Measurements from ENCODE around the gene MIOS. TPM values are rescaled to one million over a fixed set of nuclear protein-coding genes. Genes with fewer than 3 reads are reported as not detected.
A peak's percentile ranks its signal among the peaks of the same experiment; 100 is the strongest.

The MIOS gene
- polyA plus RNA-seq, 1 experiment, result 11.8 TPM

- Histone ChIP-seq H3K27me3 (ENCODE audit: control insufficient read depth, insufficient read depth, low read length) (no peaks in the 10 kb centered on the region), H3K36me3 (ENCODE audit: control insufficient read depth, insufficient read depth, low read length) (no peaks in the 10 kb centered on the region), H3K4me3 (ENCODE audit: low read depth, low read length) (no peak overlapping the region)
- ChIA-PET CTCF (no interaction called here), POLR2A (no interaction called here)
- DNase-seq (ENCODE audit: low read depth), result no peak
- no peak for TF ChIP-seq CTCF (IDR thresholded peaks at IDR 0.05; ENCODE audit: insufficient read depth, low read depth, low read length)
Observed at GRCh38 chr7:7620644-7621210, 54.0 kb downstream of the MIOS start.

- no peak for TF ChIP-seq CTCF (IDR thresholded peaks at IDR 0.05; ENCODE audit: insufficient read depth, low read depth, low read length)
- H3K36me3 ChIP-seq (ENCODE audit: control insufficient read depth, insufficient read depth, low read length), result no peaks in the 10 kb centered on the region
- POLR2A ChIA-PET, result no interaction called here
- CTCF ChIA-PET, result no interaction called here
- DNase-seq (ENCODE audit: low read depth), result no peak
- no peaks in the 10 kb centered on the region for H3K27me3 ChIP-seq (ENCODE audit: control insufficient read depth, insufficient read depth, low read length)
- H3K4me3 ChIP-seq (ENCODE audit: low read depth, low read length), result no peak overlapping the region
Observed at GRCh38 chr7:7628476-7628875, 61.8 kb downstream of the MIOS start.

GRCh38 chr7:7630626-7631329 is 64.1 kb downstream of the MIOS start:
- Histone ChIP-seq H3K27me3 (ENCODE audit: control insufficient read depth, insufficient read depth, low read length) (no peaks in the 10 kb centered on the region), H3K4me3 (ENCODE audit: low read depth, low read length) (no peak overlapping the region), H3K36me3 (ENCODE audit: control insufficient read depth, insufficient read depth, low read length) (no peaks in the 10 kb centered on the region)
- DNase-seq (ENCODE audit: low read depth), result no peak
- ChIA-PET CTCF (no interaction called here), POLR2A (no interaction called here)
- no peak for TF ChIP-seq CTCF (IDR thresholded peaks at IDR 0.05; ENCODE audit: insufficient read depth, low read depth, low read length)

GRCh38 chr7:7639421-7639820 is 72.7 kb downstream of the MIOS start:
- H3K36me3 ChIP-seq (ENCODE audit: control insufficient read depth, insufficient read depth, low read length), result no peaks in the 10 kb centered on the region

GRCh38 chr7:7639847-7640220 is 73.2 kb downstream of the MIOS start:
- no peak for TF ChIP-seq CTCF (IDR thresholded peaks at IDR 0.05; ENCODE audit: insufficient read depth, low read depth, low read length)
- Histone ChIP-seq H3K27me3 (ENCODE audit: control insufficient read depth, insufficient read depth, low read length) (no peaks in the 10 kb centered on the region), H3K36me3 (ENCODE audit: control insufficient read depth, insufficient read depth, low read length) (no peaks in the 10 kb centered on the region), H3K4me3 (ENCODE audit: low read depth, low read length) (peak overlapping the region; percentile 55)
- CTCF ChIA-PET, result no interaction called here
- no peak for DNase-seq (ENCODE audit: low read depth)
- POLR2A ChIA-PET, result interaction anchor here (0.6 kb wide), 1 partner anchor 45 kb away, joined by 4 read pairs; no protein-coding TSS in a partner anchor

More at GRCh38 chr7:7639421-7639820, 72.7 kb downstream of the MIOS start:
- peak overlapping the region; percentile 55 for H3K4me3 ChIP-seq (ENCODE audit: low read depth, low read length)
- ChIA-PET CTCF (no interaction called here), POLR2A (no interaction called here)
- DNase-seq (ENCODE audit: low read depth), result no peak
- no peak for TF ChIP-seq CTCF (IDR thresholded peaks at IDR 0.05; ENCODE audit: insufficient read depth, low read depth, low read length)
- H3K27me3 ChIP-seq (ENCODE audit: control insufficient read depth, insufficient read depth, low read length), result no peaks in the 10 kb centered on the region
